AG09319 (cell line): Measurements from ENCODE around the gene TRIM17.

ENCODE experiments used
- DNase-seq: peaks from one replicate; pipeline ENCODE4 v3.0.0-alpha.2; 2010; ENCODE audit warnings: low read depth; ENCODE audit errors: extremely low read depth
- TF ChIP-seq, protein P1 (sequence below): IDR thresholded peaks from 2 replicates; pipeline ENCODE4 v1.5.1; 2011; ENCODE audit warnings: low read depth, mild to moderate bottlenecking, inconsistent platforms, low read length, moderate library complexity

TRIM17 gene, protein sequence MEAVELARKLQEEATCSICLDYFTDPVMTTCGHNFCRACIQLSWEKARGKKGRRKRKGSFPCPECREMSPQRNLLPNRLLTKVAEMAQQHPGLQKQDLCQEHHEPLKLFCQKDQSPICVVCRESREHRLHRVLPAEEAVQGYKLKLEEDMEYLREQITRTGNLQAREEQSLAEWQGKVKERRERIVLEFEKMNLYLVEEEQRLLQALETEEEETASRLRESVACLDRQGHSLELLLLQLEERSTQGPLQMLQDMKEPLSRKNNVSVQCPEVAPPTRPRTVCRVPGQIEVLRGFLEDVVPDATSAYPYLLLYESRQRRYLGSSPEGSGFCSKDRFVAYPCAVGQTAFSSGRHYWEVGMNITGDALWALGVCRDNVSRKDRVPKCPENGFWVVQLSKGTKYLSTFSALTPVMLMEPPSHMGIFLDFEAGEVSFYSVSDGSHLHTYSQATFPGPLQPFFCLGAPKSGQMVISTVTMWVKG

DNA sequence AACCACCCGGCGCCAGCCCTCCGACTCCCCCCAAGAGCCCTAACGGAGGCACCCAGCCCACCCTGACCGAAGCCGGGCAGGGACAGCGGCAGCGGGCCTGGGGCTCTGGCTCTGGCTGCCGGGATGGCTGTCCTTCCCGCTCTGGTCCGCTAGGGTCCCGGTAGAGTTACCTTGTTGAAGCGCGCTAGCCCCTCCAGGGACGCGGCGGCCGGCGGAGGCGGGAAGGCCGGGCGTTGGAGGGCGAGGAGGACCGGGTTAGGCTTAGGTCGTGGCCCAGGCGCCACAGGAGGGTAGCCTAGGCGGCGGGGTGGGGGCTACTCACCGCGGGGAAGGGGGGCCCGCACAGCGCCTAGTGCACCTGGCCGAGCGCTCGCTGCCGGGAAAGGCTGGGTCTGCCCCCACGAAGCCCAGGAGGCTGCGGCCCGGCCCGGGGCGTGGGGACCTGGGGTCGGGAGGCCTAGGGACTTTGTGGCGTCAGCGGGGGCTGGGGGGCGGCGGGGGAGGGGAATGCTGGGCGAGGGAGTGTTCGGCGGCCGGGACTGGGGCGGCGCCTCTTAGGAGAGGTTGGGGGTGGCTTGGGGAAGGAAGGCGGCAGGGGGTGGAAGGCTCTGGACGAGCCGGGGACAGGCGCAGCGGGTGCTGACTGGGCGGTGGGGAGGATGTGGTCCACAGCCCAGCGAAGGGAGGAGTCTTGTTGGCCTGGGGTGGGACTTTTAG, at the start of gene TRIM17:
Gene TRIM17, minus strand, starts transcription at position 645 of the 717 bp plus-strand sequence. CDS start 1,789 bp downstream, outside the sequence.
- DNase-seq = no peak
- TF ChIP-seq, protein P1, sequence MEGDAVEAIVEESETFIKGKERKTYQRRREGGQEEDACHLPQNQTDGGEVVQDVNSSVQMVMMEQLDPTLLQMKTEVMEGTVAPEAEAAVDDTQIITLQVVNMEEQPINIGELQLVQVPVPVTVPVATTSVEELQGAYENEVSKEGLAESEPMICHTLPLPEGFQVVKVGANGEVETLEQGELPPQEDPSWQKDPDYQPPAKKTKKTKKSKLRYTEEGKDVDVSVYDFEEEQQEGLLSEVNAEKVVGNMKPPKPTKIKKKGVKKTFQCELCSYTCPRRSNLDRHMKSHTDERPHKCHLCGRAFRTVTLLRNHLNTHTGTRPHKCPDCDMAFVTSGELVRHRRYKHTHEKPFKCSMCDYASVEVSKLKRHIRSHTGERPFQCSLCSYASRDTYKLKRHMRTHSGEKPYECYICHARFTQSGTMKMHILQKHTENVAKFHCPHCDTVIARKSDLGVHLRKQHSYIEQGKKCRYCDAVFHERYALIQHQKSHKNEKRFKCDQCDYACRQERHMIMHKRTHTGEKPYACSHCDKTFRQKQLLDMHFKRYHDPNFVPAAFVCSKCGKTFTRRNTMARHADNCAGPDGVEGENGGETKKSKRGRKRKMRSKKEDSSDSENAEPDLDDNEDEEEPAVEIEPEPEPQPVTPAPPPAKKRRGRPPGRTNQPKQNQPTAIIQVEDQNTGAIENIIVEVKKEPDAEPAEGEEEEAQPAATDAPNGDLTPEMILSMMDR = peak; percentile 26

- TF ChIP-seq, protein P1 = no peak
- DNase-seq = no peak
Observed at GRCh38 chr1:228465571-228466146, 49.0 kb upstream of the TRIM17 start.

DNA sequence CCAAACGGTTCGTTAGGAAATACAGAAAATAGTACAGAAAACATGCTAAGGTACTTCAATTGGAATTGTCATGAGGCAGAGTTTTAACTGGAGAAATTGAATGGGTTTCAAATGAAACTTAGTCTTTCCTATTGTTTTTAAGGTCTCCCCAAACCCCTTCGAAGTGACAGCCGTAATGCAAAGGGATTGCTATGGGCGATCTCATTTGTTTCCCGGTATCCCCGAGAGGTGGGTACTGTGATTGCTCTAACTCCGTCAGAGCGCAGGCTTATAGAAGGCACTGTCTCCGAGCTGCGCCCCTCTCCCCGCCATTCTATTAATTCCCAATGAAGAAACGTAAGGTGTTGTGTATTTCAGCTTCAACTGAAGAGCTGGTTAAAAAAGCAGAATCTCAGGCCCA, 48.5 kb upstream of the TRIM17 start:
- DNase-seq = no peak
- TF ChIP-seq, protein P1 = no peak

DNA sequence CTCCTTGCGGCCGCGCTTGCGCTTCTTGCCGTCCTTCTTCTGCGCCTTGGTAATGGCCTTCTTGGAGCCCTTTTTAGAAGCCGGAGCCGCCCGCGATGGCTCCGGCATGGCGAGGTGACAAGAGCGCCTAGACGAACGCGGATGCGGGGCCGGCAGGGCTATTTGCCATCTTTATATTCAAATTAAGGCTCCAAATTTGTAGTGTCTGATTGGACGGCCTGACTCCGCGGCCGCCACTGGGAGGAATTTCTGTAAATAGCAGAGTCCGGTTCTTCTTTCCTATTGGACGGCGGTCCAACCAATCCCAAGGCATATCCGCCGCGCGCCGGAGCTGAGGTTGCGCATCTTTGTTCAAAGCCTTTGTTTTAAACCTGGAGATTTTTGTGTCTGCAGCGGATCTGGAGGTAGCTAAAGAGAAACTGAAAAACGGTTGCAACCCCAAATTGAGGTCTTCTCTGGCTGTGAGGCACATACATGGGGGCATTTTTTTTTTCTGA, 47.9 kb upstream of the TRIM17 start:
- DNase-seq = no peak
- TF ChIP-seq, protein P1 = no peak

DNA sequence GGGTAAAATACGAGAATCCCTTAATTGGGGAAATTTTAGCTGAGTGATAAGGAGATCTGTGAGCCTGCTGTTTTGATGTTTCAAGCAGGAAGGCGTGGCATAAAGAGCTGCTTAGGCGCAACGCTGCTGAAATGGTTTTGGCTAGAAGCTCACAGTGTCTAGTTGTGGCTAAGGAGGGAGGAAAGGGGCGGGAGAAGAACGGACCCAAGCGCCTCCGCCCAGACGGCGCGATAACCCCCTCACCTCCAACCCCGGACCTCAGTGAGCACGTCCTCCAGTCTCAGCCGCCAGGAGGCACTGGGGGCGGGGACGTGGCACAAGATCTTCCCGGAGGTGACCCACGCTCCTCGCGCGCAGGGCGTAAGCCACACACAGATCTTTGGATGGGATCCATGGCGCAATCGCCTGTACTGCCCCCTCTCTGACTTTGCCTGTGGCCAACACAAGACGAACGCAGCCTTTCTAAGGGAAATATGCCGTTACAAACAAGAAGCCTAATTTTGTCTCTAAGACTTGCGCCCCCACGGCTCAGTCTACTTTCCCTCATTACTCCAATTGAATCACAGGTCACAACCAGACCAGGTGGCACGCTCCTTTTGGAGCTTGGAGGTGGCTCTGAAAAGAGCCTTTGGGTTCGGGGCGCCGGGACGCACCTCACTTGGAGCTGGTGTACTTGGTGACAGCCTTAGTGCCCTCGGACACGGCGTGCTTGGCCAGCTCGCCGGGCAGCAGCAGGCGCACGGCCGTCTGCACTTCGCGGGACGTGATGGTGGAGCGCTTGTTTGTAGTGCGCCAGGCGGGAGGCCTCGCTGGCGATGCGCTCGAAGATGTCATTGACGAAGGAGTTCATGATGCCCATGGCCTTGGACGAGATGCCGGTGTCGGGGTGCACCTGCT, 47.1 kb upstream of the TRIM17 start:
- DNase-seq = no peak
- TF ChIP-seq, protein P1 = no peak; the same call in 1 of the 2 replicates

- TF ChIP-seq, protein P1 = no peak
- DNase-seq = no peak
Observed at GRCh38 chr1:228463009-228463558, 46.4 kb upstream of the TRIM17 start.
